Sigmoid colon (tissue), 7 donors: ENCODE measurements around the gene ZNF211. TPM values are rescaled to one million over a fixed set of nuclear protein-coding genes. Genes with fewer than 3 reads are reported as not detected.
A peak's percentile ranks its signal among the peaks of the same experiment; 100 is the strongest.

ENCODE experiments used
- DNase-seq: peaks from one replicate; pipeline ENCODE4 v3.0.0-alpha.2; 2019
- H3K27ac ChIP-seq, 4 donors: fragments of 200-600 bp; sonication (generic); one replicate each; pipeline ENCODE4 v1.5.1; 2016 to 2019; ENCODE audit warnings: mild to moderate bottlenecking in 1 of 4
- H3K27me3 ChIP-seq, 3 donors: fragments of 200-600 bp; sonication (generic); one replicate each; pipeline ENCODE4 v1.5.1; 2019; ENCODE audit warnings: mild to moderate bottlenecking in 1 of 3
- H3K36me3 ChIP-seq, 4 donors: fragments of 200-600 bp; sonication (generic); one replicate each; pipeline ENCODE4 v1.5.1; 2016 to 2019
- H3K4me1 ChIP-seq, 4 donors: fragments of 200-600 bp; sonication (generic); one replicate each; pipeline ENCODE4 v1.5.1; 2017 to 2019
- H3K4me3 ChIP-seq, 4 donors: fragments of 200-600 bp; sonication (generic); one replicate each; pipeline ENCODE4 v1.5.1; 2017 to 2019; ENCODE audit warnings: mild to moderate bottlenecking in 2 of 4, moderate library complexity in 1 of 4
- H3K9me3 ChIP-seq, 4 donors: fragments of 200-600 bp in 3 of 4; sonication (generic) in 3 of 4; one replicate each; pipeline versions ENCODE4 v1.5.1 to v1.6.1; 2013 to 2019
- CTCF ChIP-seq, 4 experiments: fragments of 450-650 bp in 3 of 4; fragments of 200-600 bp in 1 of 4; IDR thresholded peaks; one replicate each; pipeline ENCODE4 v1.5.1; 2016 to 2019; ENCODE audit warnings: antibody characterized with exemption in 4 of 4, mild to moderate bottlenecking in 3 of 4, moderate library complexity in 2 of 4
- EP300 ChIP-seq, 4 donors: sonication (generic); formaldehyde crosslinking; IDR thresholded peaks; one replicate each; pipeline ENCODE4 v1.6.1; 2017; ENCODE audit warnings: antibody characterized with exemption in 4 of 4
- POLR2A ChIP-seq, 2 donors: fragments of 450-650 bp; IDR thresholded peaks; one replicate each; pipeline ENCODE4 v1.6.1; 2016; ENCODE audit warnings: antibody characterized with exemption in 2 of 2, mild to moderate bottlenecking in 2 of 2, moderate library complexity in 2 of 2
- POLR2AphosphoS5 ChIP-seq, 4 donors: sonication (generic); formaldehyde crosslinking; IDR thresholded peaks; one replicate each; pipeline ENCODE4 v1.6.1; 2017; ENCODE audit warnings: antibody characterized with exemption in 4 of 4
- WGBS, 2 donors: extraction: QIAGEN DNeasy Blood & Tissue Kit; methylation state at CpG; one replicate each; pipeline ENCODE4 v1.1.7; 2013; 5-methylcytosine and 5-hydroxymethylcytosine counted together
- intact Hi-C: fragments of 100-400 bp; cut with DNase I; formaldehyde crosslinking; loops from one replicate; pipeline ENCODE4 v1.15.1; 2023
- polyA plus RNA-seq, 3 donors: library from polyadenylated mRNA; stranded (reverse); fragments of 200-250 nt; gene quantifications; one replicate each; pipeline ENCODE4 v1.2.3, GENCODE V29; 2013
- total RNA-seq, 4 donors: library from RNA; depleted of rRNA; stranded (reverse); fragments of >200 nt; gene quantifications; one replicate each; pipeline ENCODE4 v1.1.0, GENCODE V29; 2016
- donor health status: healthy with polysubstance abuse.
- donor health status: Bipolar disorder and iron deficiency.
- donor health status: healthy.

Gene ZNF211
- 10 to 100 TPM; 11.8 to 14.4 (median 12.6) TPM for total RNA-seq
- polyA plus RNA-seq = 1 to 10 TPM; 1.8 to 6.5 (median 3.0) TPM

GRCh38 chr19:57632987-57633831 is at the start of gene ZNF211:
TSS of gene ZNF211 (plus strand) at chr19:57633168. CDS start at chr19:57633347, 179 bp downstream.
- no peak for TF ChIP-seq POLR2A (IDR thresholded peaks at IDR 0.05)
- TF ChIP-seq POLR2AphosphoS5 (IDR thresholded peaks at IDR 0.05) = peak; percentile 54 to 78 (median 72)
- TF ChIP-seq EP300 (IDR thresholded peaks at IDR 0.05) = no peak
- no peak for TF ChIP-seq CTCF (IDR thresholded peaks at IDR 0.05)
- intact Hi-C loops = loop anchor here (2.0 to 5.0 kb wide), 2 partner anchors 48 to 51 kb away; partner anchors contain the start of genes ZIK1 and ZNF551
- peak; percentile 96 for DNase-seq
- 2% methylated on average over 59 of the region's 59 CpGs for WGBS, 2 donors
- Histone ChIP-seq H3K4me3 (peak within 1 kb of the TSS; percentile 63 to 93 (median 80)), H3K27me3 (no peaks in the 10 kb centered on the region), H3K36me3 (peaks cover 6 to 49% (median 35%) of the 10 kb centered on the region in 4 donors), H3K4me1 (peaks cover 0 to 18% (median 10%) of the 10 kb centered on the region in 4 donors), H3K9me3 (peaks cover 8 to 21% (median 12%) of the 10 kb centered on the region in 4 donors), H3K27ac (peak within 1 kb of the TSS; percentile 85 to 89 (median 86))

- no peaks in the 10 kb centered on the region for H3K27me3 ChIP-seq
- H3K4me3 ChIP-seq = peak within 1 kb of the TSS; percentile 54 to 69 (median 63)
- peak; percentile 95 for DNase-seq
- H3K9me3 ChIP-seq = peaks cover 4 to 30% (median 17%) of the 10 kb centered on the region in 4 donors
- H3K27ac ChIP-seq = peak within 1 kb of the TSS; percentile 23 to 72 (median 63)
- peaks cover 5 to 19% (median 12%) of the 10 kb centered on the region in 4 donors for H3K36me3 ChIP-seq
- intact Hi-C loops = loop anchor here (5.0 kb wide), 1 partner anchor 49 kb away; the partner anchor contains the start of gene ZNF211
- peak in 3 of 4 donors; percentile 48 to 69 (median 66) for TF ChIP-seq POLR2AphosphoS5 (IDR thresholded peaks at IDR 0.05)
- TF ChIP-seq EP300 (IDR thresholded peaks at IDR 0.05) = no peak
- 3 to 23% methylated on average over 76 of the region's 76 CpGs for WGBS, 2 donors
- peaks cover 0 to 26% (median 15%) of the 10 kb centered on the region in 4 donors for H3K4me1 ChIP-seq
Observed at GRCh38 chr19:57583521-57584416, 49.2 kb upstream of the ZNF211 start, which contains the start of gene ZIK1. TSS of gene ZIK1 (plus strand) at chr19:57584145. CDS start at chr19:57584357, 212 bp downstream.

GRCh38 chr19:57587529-57587928 is 45.4 kb upstream of the ZNF211 start:
- no peak for DNase-seq
- TF ChIP-seq CTCF (IDR thresholded peaks at IDR 0.05) (no peak), POLR2A (IDR thresholded peaks at IDR 0.05) (no peak), POLR2AphosphoS5 (IDR thresholded peaks at IDR 0.05) (no peak), EP300 (IDR thresholded peaks at IDR 0.05) (no peak)
- intact Hi-C loops = no loop called here
- no peak overlapping the region for H3K27ac ChIP-seq
- no peaks in the 10 kb centered on the region for H3K27me3 ChIP-seq
- H3K4me3 ChIP-seq = no peak overlapping the region
- H3K9me3 ChIP-seq = peaks cover 33 to 67% (median 48%) of the 10 kb centered on the region in 4 donors
- 83 to 96% methylated on average over 1 of the region's 1 CpG for WGBS, 2 donors
- H3K36me3 ChIP-seq = peaks cover 23 to 49% (median 41%) of the 10 kb centered on the region in 4 donors
- H3K4me1 ChIP-seq = peaks cover 0 to 20% (median 15%) of the 10 kb centered on the region in 4 donors

- Histone ChIP-seq H3K36me3 (peaks cover 0 to 10% (median 2%) of the 10 kb centered on the region in 4 donors), H3K9me3 (peaks cover 0 to 9% (median 1%) of the 10 kb centered on the region in 4 donors), H3K27me3 (no peaks in the 10 kb centered on the region), H3K4me1 (peaks cover 0 to 13% (median 9%) of the 10 kb centered on the region in 4 donors), H3K4me3 (peak overlapping the region; percentile 68 to 88 (median 70)), H3K27ac (peak overlapping the region in 3 of 4 donors; percentile 50 to 57 (median 55))
- no peak for TF ChIP-seq POLR2A (IDR thresholded peaks at IDR 0.05)
- no peak for DNase-seq
- intact Hi-C loops = loop anchor here (1.0 to 2.0 kb wide), 2 partner anchors 21 to 40 kb away; partner anchors contain the start of genes ZNF416 and ZNF550
- WGBS, 2 donors = 57 to 58% methylated on average over 8 of the region's 8 CpGs
Observed at GRCh38 chr19:57599377-57599760, 33.6 kb upstream of the ZNF211 start.

- Histone ChIP-seq H3K36me3 (peaks cover 0 to 15% (median 4%) of the 10 kb centered on the region in 4 donors), H3K27me3 (no peaks in the 10 kb centered on the region), H3K9me3 (peaks cover 0 to 10% (median 2%) of the 10 kb centered on the region in 4 donors), H3K27ac (peak within 1 kb of the TSS in 3 of 4 donors; percentile 50 to 57 (median 55)), H3K4me3 (peak within 1 kb of the TSS; percentile 68 to 88 (median 70)), H3K4me1 (peaks cover 0 to 13% (median 9%) of the 10 kb centered on the region in 4 donors)
- intact Hi-C loops = loop anchor here (1.0 to 2.0 kb wide), 2 partner anchors 21 to 41 kb away; partner anchors contain the start of genes ZNF416 and ZNF550
- TF ChIP-seq CTCF (IDR thresholded peaks at IDR 0.05) = no peak
- no peak for TF ChIP-seq EP300 (IDR thresholded peaks at IDR 0.05)
- peak; percentile 54 to 86 (median 84) for TF ChIP-seq POLR2AphosphoS5 (IDR thresholded peaks at IDR 0.05)
- TF ChIP-seq POLR2A (IDR thresholded peaks at IDR 0.05) = no peak
- DNase-seq = peak; percentile 97
- WGBS, 2 donors = 1% methylated on average over 53 of the region's 53 CpGs
Observed at GRCh38 chr19:57599761-57600383, 33.1 kb upstream of the ZNF211 start, which contains the start of gene ZNF530. TSS of gene ZNF530 (plus strand) at chr19:57599885. CDS start at chr19:57604346, 4,461 bp downstream.
